Gastrocnemius medialis (tissue), 4 donors: ENCODE results near the gene DPM2. TPM values are rescaled to one million over a fixed set of nuclear protein-coding genes. Genes with fewer than 3 reads are reported as not detected.

Experiments used
- ATAC-seq, 2 donors: fragments of 150-250 bp; one replicate each; pipeline ENCODE4 v1.9.1; 2016
- DNase-seq, 2 donors: peaks; one replicate each; pipeline ENCODE4 v3.0.0-alpha.2; 2019
- H3K27ac ChIP-seq, 4 donors: fragments of 200-600 bp; sonication (generic); 1 replicate in 1 of 4; 2 replicates in 3 of 4; pipeline ENCODE4 v1.5.1; 2016 to 2018; ENCODE audit warnings: mild to moderate bottlenecking in 2 of 4, moderate library complexity in 1 of 4
- H3K27me3 ChIP-seq, 3 donors: fragments of 200-600 bp; sonication (generic) in 2 of 3; 1 replicate in 1 of 3; 2 replicates in 2 of 3; pipeline versions ENCODE4 v1.5.1 to v1.6.0; 2016 to 2019; ENCODE audit warnings: mild to moderate bottlenecking in 1 of 3, moderate library complexity in 1 of 3
- H3K36me3 ChIP-seq, 2 donors: fragments of 200-600 bp; sonication (generic) in 1 of 2; one replicate each; pipeline ENCODE4 v1.5.1; 2017 to 2018
- H3K4me1 ChIP-seq, 2 donors: fragments of 200-600 bp; sonication (generic) in 1 of 2; one replicate each; pipeline ENCODE4 v1.5.1; 2016 to 2017; ENCODE audit warnings: mild to moderate bottlenecking in 2 of 2
- H3K4me3 ChIP-seq, 4 donors: fragments of 200-600 bp; sonication (generic) in 3 of 4; 1 replicate in 1 of 4; 2 replicates in 3 of 4; pipeline ENCODE4 v1.5.1; 2016 to 2019; ENCODE audit warnings: mild to moderate bottlenecking in 2 of 4
- H3K9me3 ChIP-seq, 3 donors: fragments of 200-600 bp; sonication (generic) in 2 of 3; 1 replicate in 1 of 3; 2 replicates in 2 of 3; pipeline ENCODE4 v1.5.1; 2016 to 2019
- POLR2A ChIP-seq, 2 donors: fragments of 450-650 bp; IDR thresholded peaks; one replicate each; pipeline ENCODE4 v1.6.1; 2017; ENCODE audit warnings: antibody characterized with exemption in 2 of 2, mild to moderate bottlenecking in 2 of 2, moderate library complexity in 2 of 2
- in situ Hi-C, 4 donors: fragments of 200-750 bp; cut with MboI; loops; one replicate each; pipeline versions ENCODE4 v1.15.0 to v1.8.0; 2017; ENCODE audit warnings: low sequenced_read_pairs in 4 of 4
- intact Hi-C: fragments of 100-400 bp; cut with DNase I; formaldehyde crosslinking; loops from one replicate; pipeline ENCODE4 v1.15.1; 2023; ENCODE audit warnings: low total_unique reads
- total RNA-seq, 4 donors: library from RNA; depleted of rRNA; stranded (reverse); fragments of >200 nt; gene quantifications; one replicate each; pipeline versions ENCODE4 v1.1.0 to v1.2.3, GENCODE V29; 2016
- TF ChIP-seq, protein P1 (sequence below), 5 experiments: fragments of 450-650 bp in 3 of 5; fragments of 200-600 bp in 2 of 5; sonication (generic) in 2 of 5; IDR thresholded peaks in 4 of 5; conservative IDR thresholded peaks in 1 of 5; 1 replicate in 4 of 5; 2 replicates in 1 of 5; pipeline ENCODE4 v1.5.1; 2016 to 2019; ENCODE audit warnings: antibody characterized with exemption in 5 of 5, mild to moderate bottlenecking in 3 of 5, moderate library complexity in 3 of 5

The DPM2 gene
- total RNA-seq, 4 donors from 2014 or later: 4.7 to 10.4 (median 5.9) TPM

GRCh38 chr9:127890053-127890452 lies 47.6 kb downstream of the DPM2 start:
- H3K9me3 ChIP-seq: no peaks in the 10 kb centered on the region
- H3K27ac ChIP-seq: no peak overlapping the region
- TF ChIP-seq, protein P1, sequence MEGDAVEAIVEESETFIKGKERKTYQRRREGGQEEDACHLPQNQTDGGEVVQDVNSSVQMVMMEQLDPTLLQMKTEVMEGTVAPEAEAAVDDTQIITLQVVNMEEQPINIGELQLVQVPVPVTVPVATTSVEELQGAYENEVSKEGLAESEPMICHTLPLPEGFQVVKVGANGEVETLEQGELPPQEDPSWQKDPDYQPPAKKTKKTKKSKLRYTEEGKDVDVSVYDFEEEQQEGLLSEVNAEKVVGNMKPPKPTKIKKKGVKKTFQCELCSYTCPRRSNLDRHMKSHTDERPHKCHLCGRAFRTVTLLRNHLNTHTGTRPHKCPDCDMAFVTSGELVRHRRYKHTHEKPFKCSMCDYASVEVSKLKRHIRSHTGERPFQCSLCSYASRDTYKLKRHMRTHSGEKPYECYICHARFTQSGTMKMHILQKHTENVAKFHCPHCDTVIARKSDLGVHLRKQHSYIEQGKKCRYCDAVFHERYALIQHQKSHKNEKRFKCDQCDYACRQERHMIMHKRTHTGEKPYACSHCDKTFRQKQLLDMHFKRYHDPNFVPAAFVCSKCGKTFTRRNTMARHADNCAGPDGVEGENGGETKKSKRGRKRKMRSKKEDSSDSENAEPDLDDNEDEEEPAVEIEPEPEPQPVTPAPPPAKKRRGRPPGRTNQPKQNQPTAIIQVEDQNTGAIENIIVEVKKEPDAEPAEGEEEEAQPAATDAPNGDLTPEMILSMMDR (IDR thresholded peaks at IDR 0.05 in 4 of 5, conservative IDR thresholded peaks at IDR 0.05 in 1 of 5): no peak
- TF ChIP-seq POLR2A (IDR thresholded peaks at IDR 0.05): no peak
- ATAC-seq (no peak), DNase-seq (no peak)
- no peaks in the 10 kb centered on the region for H3K27me3 ChIP-seq
- H3K36me3 ChIP-seq: peaks cover 0 to 85% of the 10 kb centered on the region in 2 donors
- in situ Hi-C loops (no loop called here), intact Hi-C loops (no loop called here)
- H3K4me3 ChIP-seq: no peak overlapping the region
- H3K4me1 ChIP-seq: peaks cover 3 to 5% of the 10 kb centered on the region in 2 donors

DNA sequence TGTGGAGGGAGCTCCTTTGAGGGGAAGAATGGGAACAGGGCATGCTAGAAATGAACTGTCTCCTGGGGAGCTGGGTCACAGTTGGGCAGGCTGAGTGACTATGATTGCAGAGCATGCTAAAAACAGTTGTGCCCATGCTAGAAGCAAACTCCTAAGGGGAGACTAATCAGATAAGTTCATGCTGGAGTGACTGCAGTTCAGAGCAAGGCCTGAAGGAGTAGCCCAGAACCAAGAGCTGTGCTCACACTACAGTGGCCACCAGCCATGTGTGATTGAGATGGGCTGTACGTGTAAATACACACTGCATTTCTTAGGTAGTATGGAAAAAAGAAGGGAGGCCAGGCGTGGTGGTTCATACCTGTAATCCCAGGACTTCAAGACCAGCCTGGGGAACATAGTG lies 49.9 kb downstream of the DPM2 start:
- Histone ChIP-seq H3K27ac (no peak overlapping the region), H3K36me3 (peaks cover 0 to 62% of the 10 kb centered on the region in 2 donors), H3K4me3 (no peak overlapping the region), H3K4me1 (peaks cover 13% of the 10 kb centered on the region in 2 donors), H3K9me3 (no peaks in the 10 kb centered on the region), H3K27me3 (no peaks in the 10 kb centered on the region)
- no peak for ATAC-seq
- in situ Hi-C loops: no loop called here
- intact Hi-C loops: no loop called here
- DNase-seq: no peak
- TF ChIP-seq, protein P1 (IDR thresholded peaks at IDR 0.05 in 4 of 5, conservative IDR thresholded peaks at IDR 0.05 in 1 of 5): no peak

GRCh38 chr9:127886401-127886972 lies 51.2 kb downstream of the DPM2 start:
- Histone ChIP-seq H3K27ac (peak overlapping the region in 1 of 4 donors; percentile 57), H3K9me3 (no peaks in the 10 kb centered on the region), H3K4me3 (no peak overlapping the region), H3K36me3 (peaks cover 0 to 51% of the 10 kb centered on the region in 2 donors), H3K27me3 (no peaks in the 10 kb centered on the region), H3K4me1 (peaks cover 13% of the 10 kb centered on the region in 2 donors)
- in situ Hi-C loops (no loop called here), intact Hi-C loops (no loop called here)
- TF ChIP-seq, protein P1 (IDR thresholded peaks at IDR 0.05 in 4 of 5, conservative IDR thresholded peaks at IDR 0.05 in 1 of 5): no peak
- no peak for TF ChIP-seq POLR2A (IDR thresholded peaks at IDR 0.05)
- ATAC-seq (no peak), DNase-seq (no peak)

DNA sequence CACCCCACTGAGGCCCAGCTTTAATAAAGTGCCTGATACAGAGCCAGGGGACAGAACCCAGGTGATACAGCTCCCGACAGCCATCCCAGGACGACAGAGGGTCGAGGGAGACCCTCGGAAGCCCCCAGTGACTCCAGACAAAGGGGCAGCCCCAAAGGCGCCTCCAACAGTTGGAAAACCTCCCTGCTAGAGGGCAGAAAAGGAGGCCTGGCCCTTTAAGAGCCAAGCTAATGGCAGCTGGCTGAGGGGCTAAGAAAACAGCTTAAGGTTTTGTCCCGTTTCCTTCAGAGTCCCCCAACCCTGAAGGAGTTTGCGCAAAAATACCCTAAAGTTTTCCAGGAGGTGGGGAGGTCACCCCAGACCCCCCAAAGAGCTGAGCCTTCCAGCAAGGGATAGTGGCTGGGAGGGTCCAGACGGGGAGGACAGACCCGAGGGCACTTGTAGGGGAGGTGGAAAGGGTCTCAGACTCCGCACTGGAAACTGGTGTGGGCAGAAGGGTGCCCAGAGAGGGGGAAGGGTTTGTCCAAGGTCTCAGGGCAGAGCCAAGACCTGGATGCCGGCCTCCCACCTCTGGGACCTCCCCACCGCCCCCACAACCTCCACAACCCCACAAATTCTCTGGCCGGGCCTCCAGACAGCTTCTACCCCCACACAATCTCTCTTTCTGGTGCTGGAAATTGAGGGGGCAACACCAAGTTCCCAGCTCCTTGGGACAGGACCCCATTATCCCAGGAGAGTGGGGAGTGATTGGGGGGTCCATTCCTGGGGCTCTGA lies 52.0 kb downstream of the DPM2 start:
- in situ Hi-C loops: no loop called here
- ATAC-seq (no peak), DNase-seq (no peak)
- Histone ChIP-seq H3K9me3 (no peaks in the 10 kb centered on the region), H3K4me1 (peaks cover 13% of the 10 kb centered on the region in 2 donors), H3K27ac (peak overlapping the region; percentile 31 to 57 (median 40)), H3K4me3 (no peak overlapping the region), H3K36me3 (peaks cover 0 to 44% of the 10 kb centered on the region in 2 donors), H3K27me3 (no peaks in the 10 kb centered on the region)
- intact Hi-C loops: no loop called here
- TF ChIP-seq, protein P1 (IDR thresholded peaks at IDR 0.05 in 4 of 5, conservative IDR thresholded peaks at IDR 0.05 in 1 of 5): no peak
- TF ChIP-seq POLR2A (IDR thresholded peaks at IDR 0.05): no peak

Other genes with a start within 250 kb of the DPM2 start
- gene CFAP157, start 230.9 kb downstream of the DPM2 start, total RNA-seq: not detected
- gene PTRH1, start 222.2 kb downstream of the DPM2 start, total RNA-seq: 10 to 100 TPM; 16.9 to 38.6 (median 26.3) TPM
- not detected for gene TTC16, start 221.8 kb downstream of the DPM2 start, total RNA-seq
- 10 to 100 TPM in 2 of 4 donors, 1 to 10 TPM in 2; 3.2 to 10.6 (median 9.6) TPM for gene TOR2A, start 202.6 kb downstream of the DPM2 start, total RNA-seq
- gene SH2D3C, start 159.2 kb downstream of the DPM2 start, total RNA-seq: 1 to 10 TPM; 4.7 to 8.1 (median 5.2) TPM
- gene CDK9, start 151.8 kb downstream of the DPM2 start, total RNA-seq: 10 to 100 TPM; 50.3 to 71.2 (median 51.2) TPM
- 10 to 100 TPM; 36.4 to 87.6 (median 47.7) TPM for gene FPGS, start 135.0 kb downstream of the DPM2 start, total RNA-seq
- gene ENG, start 83.2 kb downstream of the DPM2 start, total RNA-seq: 10 to 100 TPM; 27.4 to 49.8 (median 32.6) TPM
- gene AK1, start 60.2 kb downstream of the DPM2 start, total RNA-seq: 100 to 1,000 TPM; 240 to 489 (median 359) TPM
- 10 to 100 TPM; 46.7 to 69.3 (median 56.9) TPM for gene ST6GALNAC6, start 38.3 kb downstream of the DPM2 start, total RNA-seq
- gene ST6GALNAC4, start 20.8 kb downstream of the DPM2 start, total RNA-seq: 10 to 100 TPM; 11.2 to 48.4 (median 23.6) TPM
- 1 to 10 TPM in 1 of 4 donors, not detected in 3; 4.2 TPM for gene PIP5KL1, start 7.1 kb downstream of the DPM2 start, total RNA-seq
- gene EEIG1, start 43.1 kb upstream of the DPM2 start, total RNA-seq: 1 to 10 TPM; 1.8 to 4.5 (median 2.8) TPM
- gene NAIF1, start 129.5 kb upstream of the DPM2 start, total RNA-seq: 1 to 10 TPM; 3.6 to 7.4 (median 6.9) TPM
- gene SLC25A25, start 130.4 kb upstream of the DPM2 start, total RNA-seq: 10 to 100 TPM; 26.9 to 98.7 (median 46.0) TPM
- 100 to 1,000 TPM in 3 of 4 donors, 10 to 100 TPM in 1; 95.2 to 266 (median 155) TPM for gene PTGES2, start 189.9 kb upstream of the DPM2 start, total RNA-seq
- under 1 TPM in 1 of 4 donors, not detected in 3; 1.00 TPM for gene LCN2, start 211.6 kb upstream of the DPM2 start, total RNA-seq
- gene BBLN, start 222.4 kb upstream of the DPM2 start, total RNA-seq: 100 to 1,000 TPM in 3 of 4 donors, 10 to 100 TPM in 1; 73.5 to 145 (median 132) TPM